ENCODE data around the gene CTDSPL. TPM values are rescaled to one million over a fixed set of nuclear protein-coding genes. Genes with fewer than 3 reads are reported as not detected.
A peak's percentile ranks its signal among the peaks of the same experiment; 100 is the strongest.

The CTDSPL gene
- total and polyA plus RNA-seq, 2 of the 13 experiments (the other 11 are each of a cell fraction or from before 2014, with no cell fraction given) = 26.1 to 142 TPM

- TF ChIP-seq NFKB2 (CRISPR knock-in tag; IDR thresholded peaks at IDR 0.05; ENCODE audit: borderline replicate concordance) = no peak
- no peak; the same call in 1 of the 2 replicates for TF ChIP-seq CREM (IDR thresholded peaks at IDR 0.05)
- TF ChIP-seq CREM (CRISPR knock-in tag; IDR thresholded peaks at IDR 0.05) = no peak
- TF ChIP-seq HNF1A (IDR thresholded peaks at IDR 0.05; ENCODE audit: low read depth) = 0 out of 2 replicates have a peak, but pooled peaks have one; percentile 42
- peak; percentile 83 for TF ChIP-seq HNF1A (CRISPR knock-in tag; IDR thresholded peaks at IDR 0.05; ENCODE audit: borderline replicate concordance)
- TF ChIP-seq DMTF1 (CRISPR knock-in tag; IDR thresholded peaks at IDR 0.05) = no peak
- TF ChIP-seq CCDC6 (CRISPR knock-in tag; IDR thresholded peaks at IDR 0.05) = no peak
- TF ChIP-seq ZNF891 (CRISPR knock-in tag; IDR thresholded peaks at IDR 0.05) = no peak
- TF ChIP-seq GLI4 (CRISPR knock-in tag; IDR thresholded peaks at IDR 0.05; ENCODE audit: borderline replicate concordance) = no peak
- TF ChIP-seq ZNF17 (CRISPR knock-in tag; IDR thresholded peaks at IDR 0.05) = no peak
- no peak for TF ChIP-seq TSC22D2 (CRISPR knock-in tag; IDR thresholded peaks at IDR 0.05; ENCODE audit: borderline replicate concordance)
- no peak for TF ChIP-seq ZNF775 (CRISPR knock-in tag; IDR thresholded peaks at IDR 0.05; ENCODE audit: borderline replicate concordance)
- no peak for TF ChIP-seq NCOA5 (CRISPR knock-in tag; IDR thresholded peaks at IDR 0.05)
- peak; percentile 89; the same call in 1 of the 2 replicates for TF ChIP-seq ZNF552 (CRISPR knock-in tag; IDR thresholded peaks at IDR 0.05; ENCODE audit: borderline replicate concordance)
- TF ChIP-seq KLF13 (CRISPR knock-in tag; IDR thresholded peaks at IDR 0.05) = no peak
- TF ChIP-seq ZNF703 (CRISPR knock-in tag; IDR thresholded peaks at IDR 0.05; ENCODE audit: borderline replicate concordance) = no peak
- no peak for TF ChIP-seq GATAD1 (CRISPR knock-in tag; IDR thresholded peaks at IDR 0.05)
- no peak for TF ChIP-seq GFI1 (CRISPR knock-in tag; IDR thresholded peaks at IDR 0.05; ENCODE audit: borderline replicate concordance)
- TF ChIP-seq ZBTB7A (CRISPR knock-in tag; IDR thresholded peaks at IDR 0.05) = peak; percentile 7; the same call in 1 of the 2 replicates
- TF ChIP-seq AHR (CRISPR knock-in tag; IDR thresholded peaks at IDR 0.05) = no peak
- TF ChIP-seq POLR2G (IDR thresholded peaks at IDR 0.05; ENCODE audit: low read depth, low read length) = peak; percentile 45; the same call in 1 of the 2 replicates
- TF ChIP-seq ZNF335 (CRISPR knock-in tag; IDR thresholded peaks at IDR 0.05) = 0 out of 2 replicates have a peak, but pooled peaks have one; percentile 29
- TF ChIP-seq MLLT10 (CRISPR knock-in tag; IDR thresholded peaks at IDR 0.05) = no peak
Measured at GRCh38 chr3:37986479-37987314, 125.0 kb downstream of the CTDSPL start (continued).

Data from HepG2 (cell line).